Measurements from ENCODE around the gene ILK.

The ILK gene

DNA sequence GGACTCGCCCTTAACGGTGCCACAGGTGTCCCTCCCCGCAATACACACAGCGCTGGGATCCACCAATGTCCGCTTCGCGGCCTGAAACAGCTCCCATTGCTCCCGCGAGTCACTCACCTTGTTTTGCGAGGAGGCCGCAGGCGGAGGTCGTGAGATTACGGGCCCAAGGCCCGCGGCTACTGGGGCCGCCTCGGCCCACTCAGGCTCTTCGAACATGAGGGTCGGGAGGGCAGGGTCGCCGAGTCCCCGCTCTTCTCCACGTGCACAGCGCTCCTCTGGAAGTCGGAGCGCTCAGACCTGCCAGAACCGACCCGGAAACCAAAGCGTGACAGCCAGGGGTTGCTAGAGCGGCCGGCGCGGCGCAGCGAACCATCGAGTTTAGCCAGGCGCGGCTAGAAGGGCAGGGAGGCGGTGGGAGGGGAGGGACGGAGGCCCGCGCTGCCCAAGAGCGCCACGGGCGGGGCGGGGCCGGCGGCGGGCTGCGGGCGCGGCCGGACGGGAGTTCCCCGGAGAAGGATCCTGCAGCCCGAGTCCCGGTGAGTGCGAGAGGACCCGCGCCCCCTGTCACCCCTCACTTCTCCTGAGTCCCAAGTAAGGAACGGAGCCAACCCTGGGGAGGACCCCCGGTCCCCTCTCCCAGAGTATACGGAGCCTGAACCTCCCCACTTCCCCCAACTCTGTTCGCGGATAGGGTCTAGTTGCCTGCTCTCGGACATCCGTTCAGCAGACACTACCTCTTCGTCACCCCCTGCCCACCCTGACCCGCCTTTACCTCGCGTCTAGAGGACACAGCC lies at the start of gene ILK, which contains the start of gene RRP8:
TSS of gene ILK (plus strand) at position 488 of the 794 bp plus-strand sequence. CDS start 498 bp downstream, outside the sequence.
TSS of gene RRP8 (minus strand) at position 330 of the 794 bp plus-strand sequence. CDS start at position 216, 114 bp downstream.
- peak; percentile 93 for DNase-seq

DNA sequence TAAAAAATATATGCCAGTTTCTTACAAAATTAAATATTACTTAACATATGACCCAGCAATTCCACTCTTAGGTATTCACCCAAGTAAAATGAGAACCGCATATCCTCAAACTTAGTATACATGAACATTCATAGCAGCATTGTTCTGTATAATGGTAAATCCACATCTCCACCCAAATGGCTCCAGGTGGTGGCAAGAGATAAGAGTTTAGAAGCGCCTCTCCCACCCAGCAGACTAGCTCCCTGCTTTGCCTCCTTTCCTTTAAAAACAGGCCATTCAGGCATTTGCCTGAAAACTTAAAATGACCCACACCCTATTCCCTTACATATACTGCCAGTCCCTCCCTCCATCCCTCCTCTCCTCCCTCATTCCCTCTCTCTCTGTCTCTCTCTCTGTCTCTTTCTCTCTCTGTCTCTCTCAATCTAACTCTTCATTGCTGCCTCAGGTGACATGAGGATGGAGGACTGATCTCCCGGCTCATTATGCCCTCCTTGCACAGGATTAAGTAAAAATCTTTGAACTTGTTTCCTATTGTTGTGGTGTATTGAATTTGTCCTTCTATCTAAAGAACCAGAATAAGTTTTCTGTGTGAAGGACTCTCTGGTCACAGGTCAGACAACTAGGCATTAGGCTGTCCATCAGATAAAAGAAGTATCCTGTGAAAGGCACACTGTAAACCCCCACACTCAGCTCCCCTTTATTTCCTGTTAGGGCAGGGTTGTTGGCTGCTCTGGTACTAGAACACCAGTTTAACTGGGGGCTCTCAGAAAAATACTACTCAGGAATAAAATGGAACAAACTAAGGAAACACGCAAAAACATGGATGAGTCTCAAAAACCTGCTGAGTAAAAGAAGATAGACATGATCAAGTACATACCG lies 48.5 kb upstream of the ILK start:
- no peak for DNase-seq

DNA sequence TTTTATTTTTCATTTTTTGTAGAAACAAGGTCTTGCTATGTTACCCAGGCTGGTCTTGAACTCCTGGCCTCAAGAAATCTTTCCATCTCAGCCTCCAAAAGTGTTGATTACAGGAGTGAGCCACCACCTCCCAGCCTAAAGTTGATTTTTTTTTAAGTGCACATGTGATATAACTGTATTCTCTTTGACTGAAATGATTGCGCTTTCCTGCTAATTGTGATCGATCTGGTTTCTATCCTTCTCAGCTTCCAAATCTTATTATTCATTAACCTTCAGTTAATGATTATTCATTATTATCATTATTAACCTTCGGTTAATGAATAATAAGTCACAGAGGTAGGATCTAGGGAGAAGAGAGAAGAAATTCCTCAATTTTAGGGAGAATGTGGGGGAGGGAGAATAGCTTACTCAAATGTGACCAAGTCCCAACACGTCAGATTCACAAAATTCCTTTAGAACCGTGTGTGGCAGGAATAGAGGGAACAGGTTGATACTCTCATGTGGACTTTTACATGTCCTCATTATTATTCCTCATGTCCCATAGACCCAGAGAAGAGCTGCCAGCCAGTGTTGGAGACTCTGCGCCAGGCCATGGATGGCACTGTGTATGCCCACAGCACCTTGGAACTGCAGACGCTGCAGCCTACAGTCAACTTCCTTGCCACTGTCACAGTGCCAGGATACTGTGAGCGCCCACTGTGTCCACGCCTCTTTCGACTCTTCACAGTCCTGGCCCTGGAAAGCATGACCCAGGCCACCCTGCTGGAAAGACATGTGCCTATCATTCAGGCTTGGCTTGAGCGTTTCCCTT lies 47.2 kb upstream of the ILK start:
- no peak for DNase-seq

DNA sequence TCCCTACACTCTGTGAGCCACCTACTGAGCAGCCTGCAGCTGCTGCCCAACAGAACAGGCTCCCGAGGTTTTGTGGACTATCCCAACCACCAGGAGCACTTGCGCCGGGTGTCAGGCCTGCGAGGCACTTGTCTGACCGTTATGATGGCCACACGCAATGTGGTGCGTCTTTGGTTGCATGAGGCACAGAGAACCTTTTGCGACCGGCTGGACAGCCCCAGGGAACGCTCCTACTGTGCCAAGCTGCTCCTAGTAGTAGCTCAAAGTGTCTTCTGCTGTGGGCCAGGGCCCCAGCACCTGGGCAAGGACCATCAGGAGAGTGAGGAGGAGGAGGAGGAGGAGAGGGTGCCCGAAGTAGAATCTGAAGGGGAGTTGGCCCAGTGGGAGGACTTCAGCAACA lies 46.5 kb upstream of the ILK start:
- no peak for DNase-seq

DNA sequence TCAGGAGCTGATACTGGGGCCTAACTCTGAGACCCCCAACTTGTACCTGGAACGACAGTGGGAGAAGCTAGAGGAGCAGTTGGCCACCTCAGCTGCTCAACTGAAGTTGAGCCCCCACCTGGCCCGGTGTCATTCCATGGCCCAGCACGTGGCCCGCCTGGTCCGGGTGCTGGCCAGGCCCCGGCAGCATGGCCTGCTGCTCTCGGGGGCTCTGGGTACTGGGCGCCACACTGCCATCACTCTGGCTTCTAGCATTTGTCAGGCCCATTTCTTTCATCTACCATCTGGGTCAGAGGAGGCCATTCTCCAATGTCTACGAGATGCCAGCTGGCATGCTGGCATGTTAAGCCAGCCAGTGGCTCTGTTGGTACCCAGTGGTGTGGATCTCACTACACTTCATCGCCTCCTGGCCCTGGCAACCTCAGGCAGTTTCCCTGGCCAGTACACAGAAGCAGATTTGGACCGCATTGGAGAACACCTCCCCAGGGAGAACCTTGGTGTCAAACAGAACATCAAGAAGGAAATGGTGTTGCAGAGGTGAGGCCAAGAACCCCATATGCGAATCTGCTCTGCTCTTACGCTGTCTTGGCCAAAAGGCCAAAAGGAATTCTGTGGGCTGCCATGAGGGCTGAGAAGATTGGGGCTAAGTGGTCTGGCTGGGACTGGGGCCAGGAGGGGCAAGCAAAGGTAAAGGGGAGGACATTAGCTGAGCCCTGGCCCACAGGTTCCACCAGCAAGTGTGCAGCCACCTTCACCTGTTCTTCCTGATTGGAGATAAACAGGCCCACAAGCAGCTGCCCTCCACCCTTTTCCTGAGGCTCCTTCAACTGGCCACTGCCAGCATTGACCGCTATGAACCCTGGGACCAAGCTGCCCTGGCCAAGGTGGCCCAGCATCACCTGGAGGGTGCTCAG lies 45.6 kb upstream of the ILK start:
- DNase-seq = no peak

DNA sequence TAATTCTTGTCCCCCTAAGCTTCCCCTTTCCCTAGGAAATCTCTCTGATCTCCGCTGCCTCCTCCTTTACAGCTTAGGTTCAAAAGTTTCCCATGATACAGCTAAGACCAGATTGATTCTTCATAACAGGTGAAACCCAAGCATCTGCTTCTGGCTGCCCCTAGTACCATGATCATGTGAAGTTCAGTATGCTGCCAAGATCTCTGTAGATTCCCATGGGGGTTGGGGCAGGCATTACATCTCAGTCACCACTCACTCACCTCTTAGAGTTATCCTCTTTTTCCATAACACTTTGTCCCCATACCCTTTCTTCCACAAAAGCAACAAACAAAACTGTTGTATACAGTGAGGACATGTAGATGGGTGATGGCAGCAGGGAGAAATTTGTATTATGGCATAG lies 44.2 kb upstream of the ILK start:
- DNase-seq = no peak

DNA sequence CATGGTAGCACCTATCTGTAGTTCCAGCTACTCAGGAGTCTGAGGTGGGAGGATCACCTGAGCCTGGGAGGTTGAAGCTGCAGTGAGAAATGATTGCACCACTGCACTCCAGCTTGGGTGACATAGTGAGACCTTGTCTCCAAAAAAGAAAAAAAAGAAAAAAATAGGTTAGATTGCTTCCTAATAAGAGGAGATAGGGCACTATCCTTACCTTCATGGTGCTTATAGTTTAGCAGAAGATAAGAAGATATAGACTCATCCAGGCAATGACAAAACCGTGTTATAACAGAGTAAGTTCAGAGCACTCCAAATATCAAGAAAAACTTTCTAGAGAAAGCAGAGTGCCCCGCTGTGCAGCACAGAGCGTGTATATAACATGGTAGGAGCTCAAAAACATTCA lies 42.3 kb upstream of the ILK start:
- no peak for DNase-seq

DNA sequence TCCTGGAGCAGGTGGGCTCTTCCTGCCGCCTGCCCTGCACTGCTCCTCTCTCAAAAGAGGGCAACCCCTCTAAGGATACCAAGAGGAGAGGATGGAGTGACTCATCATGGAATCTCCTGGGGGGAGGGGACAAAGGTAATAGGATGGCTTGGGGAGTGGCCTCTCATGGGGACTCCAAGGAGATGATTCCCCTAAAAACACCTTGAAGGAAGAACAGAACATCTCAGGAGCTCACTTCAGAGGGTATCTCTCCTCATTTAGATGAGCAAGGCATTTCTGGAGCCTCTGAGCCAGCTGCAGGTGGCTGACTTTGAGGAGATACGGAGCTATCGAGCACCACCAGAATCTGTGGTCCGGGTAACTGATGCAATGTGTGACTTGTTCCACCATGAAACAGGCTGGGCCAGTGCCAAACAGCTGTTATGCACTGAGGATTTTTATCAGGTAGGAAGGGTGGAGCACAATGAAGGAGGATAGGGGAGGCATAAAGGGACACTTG lies 40.4 kb upstream of the ILK start:
- DNase-seq = no peak

DNA sequence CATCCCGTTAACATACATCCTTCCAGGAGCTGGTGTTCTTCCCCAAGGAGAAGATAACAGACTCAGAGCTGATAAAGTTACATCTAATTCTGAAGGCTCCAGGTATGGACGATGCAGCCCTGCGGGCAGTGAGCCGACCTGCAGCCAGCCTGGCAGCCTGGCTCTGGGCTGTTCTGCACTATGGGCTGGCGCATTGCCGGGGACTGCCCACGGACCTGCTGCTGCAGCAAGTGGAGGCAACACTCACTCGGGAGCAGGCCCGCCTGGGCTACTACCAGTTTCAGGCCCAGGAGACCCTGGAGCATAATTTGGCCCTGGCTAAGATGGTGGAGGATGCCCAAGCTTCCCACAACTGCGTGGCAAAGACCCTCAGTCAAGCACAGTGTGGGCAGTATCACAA lies 39.9 kb upstream of the ILK start:
- DNase-seq = no peak

DNA sequence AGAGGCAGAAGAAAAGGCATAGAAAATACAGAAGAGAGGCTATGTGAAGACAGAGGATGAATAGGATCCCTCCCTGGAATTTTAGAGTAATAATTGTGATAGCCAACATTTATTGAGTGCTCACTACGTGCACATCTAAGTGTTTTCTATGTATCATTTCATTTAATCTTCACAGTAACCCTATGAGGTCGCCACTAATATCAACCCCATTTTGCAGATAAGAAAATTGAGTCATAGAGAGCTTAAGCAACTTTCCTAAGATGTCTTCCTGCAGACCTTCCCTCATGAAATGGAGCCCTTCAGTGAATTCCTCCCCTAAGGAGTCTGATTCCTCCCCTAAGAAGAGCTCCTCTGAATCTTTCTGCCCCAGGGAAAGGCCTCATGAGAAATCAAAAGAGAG lies 38.2 kb upstream of the ILK start:
- DNase-seq = no peak

DNA sequence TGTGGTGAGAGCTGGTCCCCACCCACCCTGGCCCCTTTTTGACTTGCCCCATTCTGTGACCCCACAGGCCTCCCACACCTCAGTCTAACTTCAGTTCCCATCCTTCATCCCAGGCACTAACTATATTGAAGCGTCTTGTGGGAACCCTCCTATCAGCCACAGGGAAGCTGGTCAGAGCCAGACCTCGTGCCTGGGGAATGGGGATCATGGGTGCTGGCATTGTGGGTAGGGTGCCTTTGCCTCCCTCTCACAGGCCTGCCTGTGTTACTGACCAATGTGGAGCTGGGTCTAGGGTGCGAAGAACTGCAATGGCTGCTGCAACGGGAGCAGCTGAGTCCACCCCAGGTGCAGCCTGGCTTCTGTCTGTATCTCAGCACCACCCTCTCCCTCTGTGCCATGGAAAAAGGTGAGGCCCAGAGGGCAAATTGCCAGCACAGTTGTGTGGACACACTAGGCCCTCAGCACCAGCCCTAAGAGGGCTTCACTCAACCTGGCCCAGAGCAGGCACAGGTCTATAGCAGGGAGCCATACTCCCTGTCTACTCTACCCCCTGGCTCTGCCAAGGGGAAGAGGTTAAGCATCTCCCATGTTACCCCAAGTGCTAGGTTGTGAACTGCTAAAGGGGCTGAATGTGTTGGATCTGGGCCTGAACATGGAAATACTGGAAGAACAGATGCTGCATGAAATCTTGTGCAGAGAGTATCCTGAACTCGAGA lies 37.4 kb upstream of the ILK start:
- DNase-seq = no peak

DNA sequence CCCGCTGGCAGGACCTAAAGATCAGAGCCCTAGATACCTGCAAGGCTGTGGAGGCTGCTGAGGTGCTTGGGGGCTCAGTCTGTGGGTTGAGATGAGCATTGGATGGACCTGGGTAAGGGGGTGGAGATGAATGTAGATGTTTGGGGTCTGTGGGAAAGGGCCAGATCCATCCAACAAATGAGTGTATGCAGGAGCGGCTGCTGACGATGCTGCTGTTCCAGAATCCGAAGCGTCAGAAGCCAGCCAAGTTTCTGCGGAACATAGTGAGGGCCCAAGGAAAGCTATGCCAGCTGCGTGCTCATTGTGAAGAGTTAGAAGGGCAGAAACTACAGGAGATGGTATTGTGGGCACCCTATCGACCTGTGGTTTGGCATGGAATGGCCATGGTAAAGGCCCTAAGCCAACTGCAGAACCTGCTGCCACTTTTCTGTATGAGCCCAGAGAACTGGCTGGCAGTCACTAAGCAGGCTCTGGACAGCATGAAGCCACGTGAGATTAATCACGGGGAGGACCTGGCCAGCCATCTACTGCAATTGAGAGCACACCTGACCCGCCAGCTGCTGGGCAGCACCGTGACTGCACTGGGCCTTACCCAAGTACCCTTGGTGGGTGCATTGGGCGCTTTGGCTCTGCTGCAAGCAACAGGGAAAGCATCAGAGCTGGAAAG lies 36.7 kb upstream of the ILK start:
- no peak for DNase-seq

DNA sequence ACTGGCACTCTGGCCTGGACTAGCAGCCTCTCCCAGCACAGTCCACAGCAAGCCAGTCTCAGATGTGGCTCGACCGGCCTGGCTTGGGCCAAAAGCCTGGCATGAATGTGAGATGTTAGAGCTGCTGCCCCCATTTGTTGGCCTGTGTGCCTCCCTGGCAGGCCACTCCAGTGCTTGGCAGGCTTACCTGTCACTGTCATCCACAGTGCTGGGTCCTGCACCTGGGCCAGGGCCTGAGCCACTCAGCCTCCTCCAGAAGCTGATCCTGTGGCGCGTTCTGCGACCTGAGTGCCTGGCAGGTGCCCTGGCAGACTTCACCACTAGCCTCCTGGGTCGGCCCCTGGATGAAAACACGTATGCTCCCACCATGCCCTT lies 36.2 kb upstream of the ILK start:
- DNase-seq = no peak

DNA sequence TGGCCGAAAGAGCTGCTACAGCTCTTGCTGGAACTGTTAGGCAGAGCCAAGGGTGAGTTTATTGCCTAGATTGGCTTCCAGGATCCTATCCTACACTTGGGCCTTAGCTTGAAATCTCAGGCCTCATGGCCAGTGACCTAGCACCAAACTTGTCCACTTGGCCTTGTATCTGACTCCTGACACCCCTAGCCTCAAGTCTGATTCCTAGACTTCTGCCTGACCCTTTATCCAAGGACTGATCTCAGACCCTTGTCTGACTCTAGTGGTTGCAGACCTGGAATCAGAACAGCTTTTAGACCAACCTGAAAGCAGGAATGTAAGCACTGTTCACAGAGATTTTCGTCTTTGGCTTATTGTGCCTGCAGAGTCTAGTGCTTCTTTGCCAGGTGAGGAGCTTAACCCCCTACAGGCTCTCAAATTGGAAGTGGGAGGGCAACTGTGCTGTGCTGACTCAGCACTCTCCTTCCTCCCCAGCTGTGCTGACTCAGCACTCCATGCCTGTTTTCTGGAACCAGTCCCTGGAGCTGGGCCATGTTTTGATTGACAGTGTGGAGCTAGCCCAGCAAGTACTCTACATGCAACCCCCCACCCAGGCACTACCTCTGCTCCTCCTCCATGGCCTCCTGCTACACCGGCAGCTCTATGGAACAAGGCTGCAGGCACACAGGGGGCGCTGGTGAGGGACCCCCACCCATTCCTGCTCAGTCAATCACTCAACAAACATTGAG lies 35.2 kb upstream of the ILK start:
- no peak for DNase-seq

DNA sequence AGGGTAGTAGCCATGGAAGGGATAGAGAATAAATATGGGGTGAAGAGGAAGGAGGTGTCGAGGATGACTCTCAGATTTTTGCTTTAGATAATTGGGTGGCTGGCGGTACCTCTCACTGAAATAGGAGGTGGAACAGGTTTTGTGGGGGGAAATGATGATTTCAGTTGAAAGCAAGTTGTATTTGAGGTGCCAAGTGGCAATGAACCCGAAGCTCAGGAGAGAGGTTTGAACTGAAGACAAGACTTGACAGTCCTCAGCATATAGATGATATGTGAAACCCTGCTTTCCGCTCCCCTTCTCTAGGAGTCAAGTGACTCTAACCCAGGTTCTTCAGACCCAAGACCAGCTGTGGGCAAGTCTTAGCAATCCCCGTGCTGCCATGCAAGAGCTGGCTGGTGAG lies 33.9 kb upstream of the ILK start:
- DNase-seq = no peak

DNA sequence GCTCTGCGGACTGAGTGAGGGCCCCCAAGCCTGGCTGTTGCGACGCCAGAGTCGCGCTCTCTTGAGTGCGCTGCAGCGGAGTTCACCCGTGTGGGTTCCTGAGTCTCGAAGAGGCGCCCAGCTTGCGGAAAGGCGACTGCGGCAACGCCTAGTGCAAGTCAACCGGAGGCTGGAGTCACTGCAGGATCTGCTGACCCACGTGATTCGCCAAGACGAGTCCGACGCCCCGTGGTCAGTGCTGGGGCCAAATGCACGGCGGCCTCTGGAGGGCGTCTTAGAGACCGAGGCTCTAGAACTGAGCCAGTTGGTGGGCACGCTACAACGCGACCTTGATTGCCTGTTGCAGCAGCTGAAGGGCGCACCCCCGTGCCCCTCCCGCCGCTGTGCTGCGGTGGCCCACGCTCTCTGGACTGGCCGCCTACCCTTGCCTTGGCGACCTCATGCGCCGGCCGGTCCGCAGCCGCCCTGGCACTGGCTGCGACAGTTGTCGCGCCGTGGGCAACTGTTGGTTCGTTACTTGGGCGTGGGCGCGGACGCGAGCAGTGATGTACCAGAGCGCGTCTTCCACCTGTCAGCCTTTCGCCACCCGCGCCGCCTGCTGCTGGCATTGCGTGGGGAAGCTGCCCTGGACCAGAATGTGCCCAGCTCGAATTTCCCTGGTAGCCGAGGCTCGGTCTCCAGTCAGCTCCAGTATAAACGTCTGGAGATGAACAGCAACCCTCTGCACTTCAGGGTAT lies 32.7 kb upstream of the ILK start:
- no peak for DNase-seq

DNA sequence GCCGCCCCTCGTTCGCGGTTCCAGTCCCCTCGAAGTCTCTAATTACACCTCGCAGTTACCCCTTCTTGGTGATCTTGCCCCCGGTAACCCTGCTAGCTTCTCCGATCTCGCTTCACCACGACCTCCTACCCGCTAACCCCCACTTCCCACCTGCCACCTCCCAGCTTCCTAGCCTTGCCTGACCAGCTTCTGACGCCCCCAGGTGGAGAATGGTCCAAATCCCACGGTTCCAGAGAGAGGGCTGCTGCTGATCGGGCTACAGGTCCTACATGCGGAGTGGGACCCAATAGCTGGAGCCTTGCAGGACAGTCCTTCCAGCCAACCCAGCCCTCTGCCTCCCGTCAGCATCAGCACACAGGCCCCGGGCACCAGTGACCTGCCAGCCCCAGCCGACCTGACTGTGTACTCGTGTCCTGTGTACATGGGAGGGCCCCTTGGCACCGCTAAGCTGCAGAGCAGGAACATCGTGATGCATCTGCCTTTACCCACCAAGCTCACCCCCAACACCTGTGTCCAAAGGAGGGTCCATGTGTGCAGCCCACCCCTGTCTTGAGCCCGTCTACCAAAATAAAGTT lies 32.1 kb upstream of the ILK start:
- DNase-seq = no peak

DNA sequence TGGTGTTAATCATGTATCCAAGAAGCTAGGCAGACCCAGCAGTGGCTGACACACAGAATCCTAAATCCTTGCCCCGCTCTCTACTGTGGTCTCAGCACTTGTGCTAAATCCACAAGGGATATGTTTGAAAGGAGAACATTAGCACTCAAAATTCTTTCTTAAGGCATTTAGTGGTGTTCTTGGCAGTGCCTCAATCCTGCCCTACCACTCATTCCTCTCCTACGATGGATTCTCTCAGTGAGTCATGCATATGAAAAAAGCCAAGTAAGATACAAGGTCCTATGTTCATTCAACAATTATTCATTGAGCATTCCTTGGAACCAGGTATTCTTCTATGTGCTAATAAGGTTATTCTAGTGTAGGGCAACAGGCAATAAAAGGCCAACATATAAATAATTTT lies 31.4 kb upstream of the ILK start:
- DNase-seq = no peak
